GM12801 (cell line): Measurements from ENCODE around the gene TEK.

Source experiments
- TF ChIP-seq, protein P1 (sequence below): IDR thresholded peaks from one replicate; pipeline ENCODE4 v1.5.1; 2011; ENCODE audit warnings: control low read depth; ENCODE audit not compliant: insufficient read length; ENCODE audit errors: extremely low read depth

Gene TEK

DNA sequence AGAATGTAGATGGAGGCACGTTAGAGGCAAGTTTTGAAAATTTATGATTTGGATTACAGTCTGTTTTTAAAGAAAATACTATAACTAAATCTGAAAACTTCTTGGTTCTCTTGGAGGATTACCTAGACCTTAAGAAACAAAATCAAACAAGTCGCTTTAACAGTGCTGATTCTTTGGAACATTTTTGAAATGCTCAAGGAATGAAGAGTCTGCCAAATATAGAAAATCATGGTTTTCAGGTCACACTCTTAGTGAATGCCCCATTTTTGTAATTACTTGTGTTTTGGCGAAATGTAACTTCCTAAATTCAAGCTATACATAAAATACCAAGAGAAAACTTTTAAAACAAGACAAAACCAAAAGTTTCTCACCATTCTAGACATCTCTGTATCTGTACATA, 94.8 kb downstream of the TEK start:
- TF ChIP-seq, protein P1, sequence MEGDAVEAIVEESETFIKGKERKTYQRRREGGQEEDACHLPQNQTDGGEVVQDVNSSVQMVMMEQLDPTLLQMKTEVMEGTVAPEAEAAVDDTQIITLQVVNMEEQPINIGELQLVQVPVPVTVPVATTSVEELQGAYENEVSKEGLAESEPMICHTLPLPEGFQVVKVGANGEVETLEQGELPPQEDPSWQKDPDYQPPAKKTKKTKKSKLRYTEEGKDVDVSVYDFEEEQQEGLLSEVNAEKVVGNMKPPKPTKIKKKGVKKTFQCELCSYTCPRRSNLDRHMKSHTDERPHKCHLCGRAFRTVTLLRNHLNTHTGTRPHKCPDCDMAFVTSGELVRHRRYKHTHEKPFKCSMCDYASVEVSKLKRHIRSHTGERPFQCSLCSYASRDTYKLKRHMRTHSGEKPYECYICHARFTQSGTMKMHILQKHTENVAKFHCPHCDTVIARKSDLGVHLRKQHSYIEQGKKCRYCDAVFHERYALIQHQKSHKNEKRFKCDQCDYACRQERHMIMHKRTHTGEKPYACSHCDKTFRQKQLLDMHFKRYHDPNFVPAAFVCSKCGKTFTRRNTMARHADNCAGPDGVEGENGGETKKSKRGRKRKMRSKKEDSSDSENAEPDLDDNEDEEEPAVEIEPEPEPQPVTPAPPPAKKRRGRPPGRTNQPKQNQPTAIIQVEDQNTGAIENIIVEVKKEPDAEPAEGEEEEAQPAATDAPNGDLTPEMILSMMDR: no peak

GRCh38 chr9:27204578-27204977, 95.6 kb downstream of the TEK start:
- TF ChIP-seq, protein P1: no peak

DNA sequence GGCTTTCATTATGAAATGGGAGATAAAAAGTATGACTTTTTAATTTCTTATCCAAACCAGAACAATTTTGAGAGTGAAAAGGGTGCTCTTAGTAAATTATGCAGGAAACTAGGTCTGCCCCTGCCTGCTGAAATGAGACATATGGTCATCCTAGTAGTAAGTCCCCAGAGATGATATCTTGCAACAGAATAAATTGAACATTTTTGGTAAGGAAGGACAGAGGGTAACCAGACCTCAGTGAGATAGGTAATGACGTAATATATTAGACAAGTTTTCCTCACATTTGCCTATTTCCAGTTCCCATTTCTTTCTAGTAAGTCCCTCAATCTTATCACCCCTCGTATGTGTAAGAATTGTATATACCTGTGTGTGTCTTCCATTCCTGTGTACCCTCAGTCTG, 96.2 kb downstream of the TEK start:
- TF ChIP-seq, protein P1: no peak

DNA sequence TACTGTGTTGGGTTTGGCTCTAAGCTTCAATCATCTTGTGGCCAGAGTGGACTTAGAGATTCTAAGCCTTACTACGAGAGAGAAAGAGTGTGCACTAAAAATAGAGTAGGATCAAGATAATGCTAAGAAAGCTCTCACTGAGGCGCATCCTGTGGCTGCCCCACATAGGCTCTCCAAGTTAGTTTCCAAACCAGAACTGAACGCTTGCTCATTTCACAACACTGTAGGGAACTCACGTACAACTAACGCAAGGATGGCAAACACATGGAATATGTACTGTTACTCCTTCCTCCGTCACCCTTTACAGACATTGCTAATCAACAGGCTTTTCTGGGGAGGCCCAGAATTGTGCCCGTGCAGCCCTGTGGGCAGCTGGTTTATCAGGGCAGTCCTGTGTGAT, 97.0 kb downstream of the TEK start:
- TF ChIP-seq, protein P1: no peak

DNA sequence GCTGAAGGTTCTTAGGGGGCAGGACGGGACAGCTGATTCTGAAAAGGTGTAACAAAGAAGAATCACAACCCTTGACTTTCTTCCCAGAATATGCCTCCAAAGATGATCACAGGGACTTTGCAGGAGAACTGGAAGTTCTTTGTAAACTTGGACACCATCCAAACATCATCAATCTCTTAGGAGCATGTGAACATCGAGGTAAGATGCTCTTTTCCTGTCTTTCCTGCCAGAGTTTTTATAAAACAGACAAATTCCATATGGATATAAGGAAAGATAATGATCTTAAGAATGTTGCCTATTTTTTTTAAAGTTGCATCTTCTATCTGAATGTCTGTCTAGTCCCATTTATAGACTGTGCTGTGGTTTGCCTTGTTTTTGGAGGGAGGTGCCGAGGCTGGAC, 100.0 kb downstream of the TEK start:
- TF ChIP-seq, protein P1: no peak

- TF ChIP-seq, protein P1: no peak
These were observed 101.6 kb downstream of the TEK start for GRCh38 chr9:27210588-27210987.

GRCh38 chr9:27212191-27212590, 103.2 kb downstream of the TEK start:
- TF ChIP-seq, protein P1: no peak

- TF ChIP-seq, protein P1: no peak
These were observed 103.6 kb downstream of the TEK start for GRCh38 chr9:27212621-27213020.
